GM21367 (cell line): ENCODE results near the gene NDFIP2.

Experiments
- ATAC-seq: cut with Tn5 transposase; IDR thresholded peaks from one replicate; pipeline ENCODE4 v1.9.1; 2021; ENCODE audit not compliant: unreplicated experiment

Gene NDFIP2

DNA sequence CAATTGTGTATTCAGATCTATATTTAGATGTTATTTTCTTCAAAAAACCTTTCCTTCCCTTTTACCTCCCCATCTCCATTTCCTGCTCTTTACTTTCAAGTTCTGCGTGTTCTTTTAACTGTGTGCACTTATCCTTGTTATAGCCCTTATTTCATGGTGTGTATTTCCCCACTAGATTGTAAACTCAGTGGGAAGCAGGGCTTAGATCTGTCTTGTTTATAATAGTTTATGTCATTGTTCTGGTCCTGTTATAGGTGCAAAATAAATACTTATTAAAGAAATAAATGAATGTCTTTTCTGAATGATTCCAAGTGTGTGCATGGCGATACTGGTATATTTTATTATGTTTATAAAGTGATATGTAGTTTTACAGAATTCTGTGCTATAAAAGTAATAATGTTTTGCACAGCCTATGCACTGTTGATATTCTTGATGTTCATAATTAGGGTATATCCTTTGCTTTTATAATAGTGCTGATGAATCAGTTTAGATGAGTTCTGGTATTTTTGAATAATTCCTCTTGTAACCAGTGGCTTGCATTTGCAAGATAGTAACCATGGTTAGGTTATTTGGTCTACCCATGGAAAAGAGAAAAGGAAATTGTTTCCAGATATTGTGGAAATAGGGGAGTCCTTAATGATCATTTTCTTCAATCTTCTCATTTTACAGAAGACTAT lies 12.1 kb downstream of the NDFIP2 start:
- no peak for ATAC-seq

DNA sequence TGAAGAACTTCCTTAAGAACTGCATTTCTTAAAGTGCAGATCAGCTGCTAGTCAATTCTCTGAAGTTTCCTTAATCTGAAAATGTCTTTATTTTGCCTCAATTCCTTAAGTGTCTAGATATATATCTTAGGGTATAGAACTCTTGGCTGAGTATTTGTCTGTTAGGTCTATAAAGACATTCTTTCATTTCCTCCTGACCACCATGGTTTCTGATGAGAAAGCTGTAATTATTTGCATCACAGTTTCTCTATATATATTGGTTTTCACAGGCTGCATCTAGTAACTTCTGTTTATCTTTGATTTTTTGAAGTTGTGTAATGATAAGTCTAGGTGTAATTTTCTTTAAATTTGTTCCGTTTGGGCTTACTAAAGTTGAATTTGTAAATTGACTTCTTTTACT lies 15.2 kb downstream of the NDFIP2 start:
- ATAC-seq, result peak; percentile 87

DNA sequence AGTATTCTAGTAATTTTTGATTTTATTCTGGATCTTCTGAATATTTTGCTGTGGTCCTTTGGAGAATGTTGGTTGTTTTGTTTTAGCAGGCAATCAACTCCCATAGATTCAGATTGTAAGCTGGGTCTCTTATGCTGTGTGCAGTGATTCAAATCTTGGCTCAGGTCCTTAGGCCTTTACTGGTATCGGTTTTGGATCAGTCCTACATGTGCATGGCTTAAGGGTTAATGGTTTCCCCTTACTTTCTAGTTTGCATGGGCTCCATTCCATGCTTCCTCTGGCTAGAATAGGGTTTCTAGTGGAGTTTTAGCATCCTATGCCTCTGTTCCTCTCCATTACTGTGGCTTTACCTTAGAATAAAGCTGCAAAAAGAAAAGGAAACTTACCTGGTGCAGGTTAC lies 16.1 kb downstream of the NDFIP2 start:
- no peak for ATAC-seq

DNA sequence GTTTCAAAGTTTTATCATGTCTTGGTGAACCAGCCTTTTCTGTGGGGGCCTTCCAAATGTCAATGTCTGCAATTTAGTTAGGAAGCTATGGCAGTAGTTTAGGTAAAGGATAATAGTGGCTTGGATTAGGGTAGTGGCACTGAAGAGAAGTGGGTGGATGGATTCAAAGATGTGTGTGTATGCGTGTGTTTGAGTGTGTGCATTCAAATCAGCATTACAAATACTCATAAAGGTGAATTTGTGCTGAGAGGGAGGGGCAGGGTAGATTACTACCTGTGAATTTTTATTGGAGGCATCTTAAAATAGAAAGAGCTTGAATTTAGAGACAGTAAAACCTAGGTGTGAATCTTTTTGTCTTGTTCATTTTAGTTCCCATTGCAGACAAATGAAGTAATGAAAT lies 16.9 kb downstream of the NDFIP2 start:
- ATAC-seq, result no peak

DNA sequence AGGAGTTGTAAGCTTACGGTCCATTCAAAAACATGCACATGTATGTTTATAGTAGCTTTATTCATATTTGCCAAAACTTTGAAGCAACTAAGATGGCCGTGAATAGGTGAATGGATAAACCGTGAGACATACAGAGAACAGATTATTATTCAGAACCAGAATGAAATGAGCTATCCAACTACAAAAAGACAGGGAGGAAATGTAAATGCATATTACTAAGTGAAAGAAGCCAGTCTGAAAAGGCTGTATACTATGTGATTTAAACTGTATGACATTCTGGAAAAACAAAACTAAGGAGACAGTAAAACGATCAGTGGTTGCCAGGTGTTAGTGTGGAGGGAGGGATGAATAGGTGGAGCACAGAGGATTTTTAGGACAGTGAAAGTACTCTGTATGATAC lies 19.9 kb downstream of the NDFIP2 start:
- no peak for ATAC-seq

DNA sequence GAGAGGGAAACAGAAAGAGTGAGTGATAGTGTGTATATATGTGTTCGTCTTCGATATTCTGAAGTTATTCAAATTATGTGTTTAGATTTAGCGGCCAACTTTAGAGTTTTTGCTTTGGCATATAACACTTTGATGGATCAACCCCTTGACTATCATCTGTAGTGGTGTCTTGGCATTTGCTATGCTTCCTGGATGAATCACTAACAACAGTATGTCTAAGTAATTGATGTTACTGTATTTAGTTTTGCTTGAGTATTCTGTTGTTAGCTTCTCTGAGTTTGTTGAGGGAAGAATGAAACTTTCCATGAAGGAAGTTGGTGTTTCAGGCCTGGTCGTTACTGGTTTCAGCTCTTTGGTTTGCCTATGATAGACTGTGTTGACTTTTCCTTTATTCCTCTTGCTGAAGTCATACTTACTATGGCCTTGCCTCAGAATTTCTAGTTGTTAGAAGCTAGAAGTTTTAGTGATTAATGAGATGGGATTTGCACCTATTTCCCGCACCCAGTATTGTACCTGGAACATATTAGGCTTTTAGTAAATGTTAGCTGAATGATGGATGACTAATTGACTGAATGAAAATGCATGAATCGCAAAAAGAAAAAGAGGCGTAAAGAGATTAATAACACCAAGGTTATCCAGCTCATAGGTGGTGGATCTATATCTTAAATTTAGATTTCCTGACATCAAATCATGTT lies 20.7 kb downstream of the NDFIP2 start:
- ATAC-seq, result no peak

DNA sequence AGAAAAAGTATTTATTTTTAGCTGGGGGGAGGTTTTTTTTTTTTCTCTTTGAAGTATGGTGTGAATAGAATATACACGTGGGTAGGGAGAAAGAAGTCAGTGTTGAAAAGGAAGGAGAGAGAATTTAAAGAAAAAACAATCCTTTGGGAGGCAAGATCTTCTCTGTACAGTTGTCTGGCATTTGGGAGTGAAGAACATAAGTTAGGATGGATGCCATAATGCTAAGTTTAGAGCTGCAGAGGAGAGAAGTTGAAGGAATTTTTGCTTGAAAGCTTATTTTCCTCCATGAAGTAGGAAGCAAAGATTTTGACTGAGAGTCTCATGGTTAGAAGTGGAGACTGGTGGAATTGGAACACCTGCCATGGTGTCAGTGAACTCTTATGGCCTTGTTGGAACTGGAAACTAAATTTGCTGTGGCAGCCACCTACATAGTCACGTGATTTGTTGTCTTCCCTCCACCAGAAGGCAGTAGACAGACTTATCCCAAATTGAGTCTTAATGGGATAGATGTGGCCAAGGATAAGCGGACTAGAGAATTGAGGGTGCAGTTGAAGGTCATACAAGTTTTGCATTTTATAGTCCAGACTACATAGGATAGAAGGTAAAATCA lies 22.0 kb downstream of the NDFIP2 start:
- no peak for ATAC-seq

DNA sequence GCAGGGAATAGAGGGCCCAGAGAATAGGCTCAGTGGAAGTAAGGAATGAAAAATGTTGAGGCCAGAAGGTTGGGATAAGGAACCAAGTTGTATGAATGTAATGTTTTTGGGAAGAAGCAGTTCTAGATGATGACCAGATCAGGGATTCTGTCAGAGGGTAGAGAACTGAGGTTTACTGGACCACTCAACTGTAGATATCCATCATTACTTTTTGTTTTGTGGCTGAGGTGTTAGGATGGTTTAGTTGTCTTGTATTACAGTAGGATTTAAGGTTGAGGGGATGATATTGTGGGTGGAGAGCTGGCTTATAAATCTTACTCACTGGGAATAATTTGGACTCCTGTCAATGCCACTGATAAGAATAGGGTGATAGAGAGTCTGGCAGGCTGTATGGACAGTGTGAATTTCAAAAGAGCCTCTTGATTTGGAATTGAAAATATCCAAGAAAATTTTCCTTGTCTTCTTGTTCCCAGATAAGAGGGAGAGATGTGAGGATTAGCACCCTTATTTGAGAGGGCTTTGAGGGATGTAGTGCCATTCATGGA lies 22.6 kb downstream of the NDFIP2 start:
- no peak for ATAC-seq

DNA sequence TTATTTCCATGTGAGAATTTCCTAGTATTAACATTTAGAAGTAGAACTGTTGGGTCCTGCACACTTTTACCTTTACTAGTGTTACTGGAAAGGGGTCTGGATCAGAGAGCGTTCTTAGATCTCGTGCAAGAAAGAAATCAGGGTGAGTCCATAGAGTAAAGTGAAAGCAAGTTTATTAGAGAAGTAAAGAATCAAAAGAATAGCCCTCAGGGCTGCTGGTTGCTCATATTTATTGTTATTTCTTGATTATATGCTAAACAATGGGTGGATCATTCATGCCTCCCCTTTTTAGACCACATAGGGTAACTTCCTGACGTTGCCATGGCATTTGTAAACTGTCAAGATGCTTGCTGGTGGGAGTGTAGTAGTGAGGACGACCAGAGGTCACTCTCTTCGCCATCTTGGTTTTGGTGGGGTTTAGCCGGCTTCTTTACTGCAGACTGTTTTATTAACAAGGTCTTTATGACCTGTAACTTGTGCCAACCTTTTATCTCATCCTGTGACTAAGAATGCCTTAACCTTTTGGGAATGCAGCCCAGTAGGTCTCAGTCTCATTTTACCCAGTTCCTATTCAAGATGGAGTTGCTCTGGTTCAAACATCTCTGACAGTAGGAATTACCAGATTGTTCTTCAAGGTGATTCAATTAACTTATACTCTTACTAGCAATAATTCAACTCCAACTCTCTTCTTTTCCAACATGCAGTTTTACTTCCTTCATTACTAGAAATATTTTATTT lies 27.4 kb downstream of the NDFIP2 start:
- ATAC-seq, result no peak

DNA sequence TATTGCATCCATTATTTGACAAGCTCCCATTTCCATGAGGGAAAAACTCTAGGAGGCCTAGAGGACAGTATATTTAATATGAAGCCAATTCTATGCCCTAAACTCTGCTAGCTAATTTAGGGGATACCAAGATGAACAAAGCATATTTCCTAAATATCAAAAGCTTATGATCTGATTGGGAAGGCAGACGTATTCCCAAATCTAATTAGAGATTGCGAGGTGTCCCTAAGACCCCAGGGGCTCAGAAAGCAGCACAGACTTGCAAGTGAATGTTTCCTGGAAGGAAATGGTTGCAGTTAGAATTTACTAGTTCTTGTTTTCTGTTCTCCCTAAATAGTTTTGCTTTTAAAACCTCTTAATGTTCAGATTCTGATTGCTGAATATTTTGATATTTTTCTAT lies 30.7 kb downstream of the NDFIP2 start:
- no peak for ATAC-seq

DNA sequence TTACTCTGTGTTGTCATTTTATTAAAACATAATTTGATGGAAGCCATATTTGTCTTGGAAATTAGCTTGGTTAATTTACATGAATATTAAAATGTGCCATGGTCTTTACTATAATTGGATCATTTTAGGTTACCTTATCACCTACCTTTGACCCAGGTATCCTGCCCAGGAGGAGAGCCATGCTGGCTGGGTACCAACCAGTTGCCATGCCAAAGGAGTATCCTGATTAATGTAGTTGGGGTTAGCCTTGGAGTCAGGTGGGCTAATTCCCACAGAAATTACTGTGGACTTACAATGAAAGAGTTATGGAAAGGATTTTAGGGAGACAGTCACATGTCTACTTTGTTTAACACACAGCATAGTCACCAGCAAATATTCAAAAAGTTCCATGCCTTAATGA lies 32.0 kb downstream of the NDFIP2 start:
- no peak for ATAC-seq

DNA sequence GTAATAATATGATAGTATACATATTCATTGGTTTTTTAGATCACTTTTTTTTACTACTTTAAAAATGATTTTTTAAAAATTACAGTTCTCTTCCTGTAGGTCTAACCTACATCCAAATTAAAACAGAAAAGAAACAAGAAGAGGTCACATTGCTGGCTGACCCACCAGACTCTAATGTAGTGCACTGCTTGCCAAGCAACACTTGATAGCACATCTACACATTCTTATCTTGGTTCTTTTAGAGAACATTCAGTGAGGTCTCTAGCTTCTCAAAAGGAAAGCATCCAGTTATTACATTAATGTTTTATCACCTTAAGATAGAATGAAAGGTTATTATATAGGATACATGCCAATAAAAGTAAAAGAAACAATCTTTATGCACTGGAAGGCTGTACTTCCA lies 35.6 kb downstream of the NDFIP2 start:
- ATAC-seq, result no peak

DNA sequence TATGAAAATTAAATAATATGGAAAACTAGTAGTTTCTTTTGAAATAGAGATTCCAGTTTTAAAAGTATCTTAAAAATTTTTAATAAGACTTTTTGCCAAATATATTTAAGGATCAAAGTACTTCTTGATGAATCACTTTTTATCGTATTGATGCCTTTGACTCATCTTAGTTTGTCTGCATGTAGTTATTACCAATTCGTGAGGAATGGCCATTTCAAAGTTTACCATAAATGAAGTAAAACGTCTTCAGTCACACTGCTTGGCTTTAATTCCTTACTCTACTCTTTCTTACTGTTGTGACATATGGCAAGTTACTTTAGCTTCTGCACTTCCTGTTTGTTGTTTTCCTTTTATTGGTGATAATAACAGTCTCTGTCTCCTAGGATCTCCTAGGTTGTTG lies 38.3 kb downstream of the NDFIP2 start:
- no peak for ATAC-seq

DNA sequence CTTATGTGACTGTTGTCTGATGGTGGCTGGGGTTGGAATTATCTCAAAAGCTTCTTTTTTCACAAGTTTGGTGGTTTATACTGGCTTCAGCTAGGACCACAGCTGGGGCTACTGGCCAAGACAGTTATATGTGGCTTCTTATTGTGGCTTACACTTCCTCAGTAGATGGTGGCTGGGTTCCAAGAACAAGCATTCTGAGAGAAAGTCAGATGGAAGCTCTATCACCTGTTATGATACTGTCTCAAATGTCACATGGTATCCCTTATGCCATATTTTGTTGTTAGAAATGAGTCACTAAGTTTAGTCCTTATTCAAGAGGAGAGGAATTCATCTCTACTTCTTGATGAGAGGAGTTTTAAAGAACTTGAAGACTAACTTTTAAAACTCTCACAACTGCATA lies 41.6 kb downstream of the NDFIP2 start:
- peak; percentile 98 for ATAC-seq

DNA sequence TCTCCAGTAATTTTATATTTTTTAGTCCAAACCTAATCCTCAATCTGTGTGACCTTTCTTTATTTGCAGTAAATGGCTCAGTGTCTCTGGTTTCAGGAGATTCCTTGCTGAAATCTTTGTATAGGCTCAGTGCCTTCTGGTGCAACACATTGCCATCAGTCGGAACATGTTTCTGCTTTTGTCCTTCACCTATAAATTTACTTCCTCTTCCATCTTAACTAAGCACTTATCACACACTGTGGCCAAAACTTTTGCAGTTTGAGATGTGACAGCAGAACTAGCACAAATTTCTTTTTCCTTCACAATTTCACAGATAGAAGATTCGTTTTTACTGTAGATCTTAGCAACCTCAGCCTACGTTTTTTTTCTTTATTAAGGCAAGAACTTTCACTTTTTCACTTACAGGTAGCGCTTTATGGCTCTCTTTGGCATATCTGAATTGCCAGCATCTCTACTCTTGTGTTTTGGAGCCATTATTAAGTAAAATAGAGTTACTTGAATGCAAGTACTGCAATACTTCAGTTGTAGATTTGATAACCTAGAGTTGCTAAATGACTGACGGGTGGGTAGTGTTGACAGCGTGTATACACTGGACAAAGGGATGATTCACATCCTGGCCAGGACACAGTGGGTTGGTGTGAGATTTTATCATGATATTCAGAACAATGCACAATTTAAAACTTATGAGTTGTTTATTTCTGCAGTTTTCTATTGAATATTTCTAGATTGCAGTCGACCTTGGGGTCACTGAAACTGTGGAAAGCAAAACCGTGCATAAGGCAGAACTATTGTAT lies 44.3 kb downstream of the NDFIP2 start:
- ATAC-seq, result no peak

DNA sequence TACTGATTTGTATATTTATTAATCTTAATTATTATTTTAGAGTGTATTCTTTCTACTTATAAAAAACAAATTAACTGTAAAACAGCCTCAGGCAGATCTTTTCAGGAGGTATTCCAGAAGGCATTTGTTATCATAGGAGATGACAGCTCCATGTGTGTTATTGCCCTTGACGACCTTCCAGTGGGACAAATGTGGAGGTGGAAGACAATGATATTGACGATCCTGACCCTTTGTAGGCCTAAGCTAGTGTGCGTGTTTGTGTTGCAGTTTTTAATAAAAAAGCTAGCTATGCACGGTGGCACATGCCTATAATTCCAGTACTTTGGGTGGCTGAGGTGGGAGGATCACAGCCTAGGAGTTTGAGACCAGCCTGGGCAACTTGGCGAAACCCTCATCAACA lies 46.7 kb downstream of the NDFIP2 start:
- ATAC-seq, result no peak

DNA sequence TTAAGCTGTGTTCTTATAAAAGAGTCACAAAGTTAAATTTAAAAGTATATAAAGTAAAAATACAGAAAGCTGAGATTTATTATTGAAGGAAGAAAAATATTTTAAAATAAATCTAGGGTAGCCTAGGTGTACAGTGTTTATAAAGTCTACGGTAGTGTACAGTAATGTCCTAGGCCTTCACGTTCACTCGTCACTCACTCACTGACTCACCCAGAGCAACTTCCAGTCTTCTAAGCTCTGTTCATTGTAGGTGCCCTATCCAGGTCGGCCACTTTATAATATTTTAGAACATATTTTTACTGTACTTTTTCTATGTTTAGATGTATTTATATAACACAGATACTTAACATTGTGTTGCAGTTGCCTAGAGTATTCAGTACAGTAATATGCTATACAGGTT lies 47.4 kb downstream of the NDFIP2 start:
- no peak for ATAC-seq

DNA sequence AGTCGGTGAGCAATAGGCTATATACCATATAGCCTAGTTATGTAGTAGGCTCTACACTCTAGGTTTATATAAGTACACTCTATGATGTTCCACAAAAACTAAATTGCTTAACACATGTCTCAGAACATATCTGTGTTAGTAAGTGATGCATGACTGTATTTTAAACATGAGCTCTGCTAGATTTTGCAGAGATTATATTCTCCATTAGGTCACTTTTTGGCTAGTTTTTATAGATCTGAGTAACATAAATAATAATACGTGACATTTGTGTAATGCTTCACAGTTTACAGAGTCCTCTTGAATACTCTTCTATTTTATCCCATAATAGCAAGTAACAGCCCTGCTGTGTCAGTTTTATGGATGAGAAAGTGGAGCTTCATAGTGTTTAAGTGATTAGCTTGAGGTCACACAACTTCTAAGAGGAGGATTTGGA lies 47.8 kb downstream of the NDFIP2 start:
- ATAC-seq, result no peak

DNA sequence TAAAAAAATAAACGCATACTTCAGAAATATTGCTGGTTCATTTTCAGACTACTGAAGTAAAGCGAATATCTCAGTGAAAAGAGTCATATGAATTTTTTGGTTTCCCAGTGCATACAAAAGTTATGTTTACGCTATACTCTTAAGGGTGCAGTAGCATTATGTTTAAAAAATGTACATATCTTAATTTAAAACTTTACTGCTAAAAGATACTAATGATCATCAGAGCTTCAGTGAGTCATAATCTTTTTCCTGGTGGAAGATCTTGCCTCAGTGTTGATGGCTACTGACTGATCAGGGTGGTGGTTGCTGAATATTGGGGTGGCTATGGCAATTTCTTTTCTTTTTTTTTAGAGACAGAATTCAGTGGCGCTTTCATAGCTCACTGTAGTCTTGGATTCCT lies 48.9 kb downstream of the NDFIP2 start:
- no peak for ATAC-seq

DNA sequence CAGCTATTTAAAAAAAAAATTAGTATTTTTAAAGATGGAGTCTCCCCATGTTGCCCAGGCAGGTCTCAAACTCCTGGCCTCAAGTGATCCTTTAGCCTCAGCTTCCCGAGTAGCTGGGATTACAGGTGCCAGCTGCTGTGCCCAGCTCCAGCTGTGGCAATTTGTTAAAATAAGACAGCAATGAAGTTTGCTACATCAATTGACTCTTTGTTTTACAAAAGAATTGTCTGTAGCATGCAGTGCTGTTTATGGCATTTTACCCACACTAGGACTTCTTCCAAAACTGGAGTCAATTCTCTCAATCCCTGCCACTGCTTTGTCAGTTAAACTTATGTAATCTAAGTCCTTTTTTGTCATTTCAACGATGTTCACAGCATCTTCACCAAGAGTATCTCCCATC lies 49.3 kb downstream of the NDFIP2 start:
- ATAC-seq, result no peak
